ENCODE data around the gene ANKS3.

GRCh38 chr16:4688674-4689045 lies 45.4 kb downstream of the ANKS3 start:
- TF ChIP-seq CTCF (IDR thresholded peaks at IDR 0.05) (no peak), EZH2 (IDR thresholded peaks at IDR 0.05; ENCODE audit: borderline replicate concordance, insufficient read depth, low read depth, low read length, poor library complexity, severe bottlenecking) (no peak)
